Measurements from ENCODE around the gene P4HA1. TPM values are rescaled to one million over a fixed set of nuclear protein-coding genes. Genes with fewer than 3 reads are reported as not detected.

The P4HA1 gene
- total RNA-seq, 2 experiments from 2014 or later, result 11.6 to 36.2 TPM

- ChIA-PET CTCF (ENCODE audit: unreplicated experiment) (no interaction called here), POLR2A (interaction anchor here (0.5 to 2.2 kb wide), 5 partner anchors 10 to 42 kb away, joined by 3 to 11 read pairs (median 3); no protein-coding TSS in a partner anchor)
- no peak for DNase-seq (ENCODE audit: low spot score)
- no peak overlapping the region for H3K4me2 ChIP-seq (ENCODE audit: low read length)
- no peaks in the 10 kb centered on the region for H3K9me3 ChIP-seq (ENCODE audit: low read length)
- intact Hi-C loops (cut with micrococcal nuclease; ENCODE audit: unreplicated experiment), result no loop called here
- no peak overlapping the region for H2AFZ ChIP-seq (ENCODE audit: low read length)
- TF ChIP-seq EZH2phosphoT487 (IDR thresholded peaks at IDR 0.05; ENCODE audit: borderline replicate concordance, low read depth, low read length), result no peak
- no peak for TF ChIP-seq CTCF (conservative IDR thresholded peaks at IDR 0.05; ENCODE audit: low read length)
- no peaks in the 10 kb centered on the region for H4K20me1 ChIP-seq (ENCODE audit: insufficient read depth, low read length)
- peaks cover 11% of the 10 kb centered on the region for H3K36me3 ChIP-seq (ENCODE audit: insufficient read depth, low read length)
- BruUV-seq (replicated peaks), result no TSS peak
- H3K9me2 ChIP-seq (ENCODE audit: insufficient read depth, low read length), result no peaks in the 10 kb centered on the region
- H3K4me3 ChIP-seq (ENCODE audit: low read depth, low read length, poor library complexity, severe bottlenecking), result no peak overlapping the region
- no peaks in the 10 kb centered on the region for H3K4me1 ChIP-seq (ENCODE audit: insufficient read depth, low read length, poor library complexity, severe bottlenecking)
- no peak overlapping the region for H3K27ac ChIP-seq (ENCODE audit: low read depth, low read length, poor library complexity, severe bottlenecking)
- H3K79me2 ChIP-seq (ENCODE audit: insufficient read depth, low read depth, low read length), result peaks cover 36% of the 10 kb centered on the region; the same call in 1 of the 2 replicates
Measured at GRCh38 chr10:73083221-73083620, 13.4 kb downstream of the P4HA1 start.

DNA sequence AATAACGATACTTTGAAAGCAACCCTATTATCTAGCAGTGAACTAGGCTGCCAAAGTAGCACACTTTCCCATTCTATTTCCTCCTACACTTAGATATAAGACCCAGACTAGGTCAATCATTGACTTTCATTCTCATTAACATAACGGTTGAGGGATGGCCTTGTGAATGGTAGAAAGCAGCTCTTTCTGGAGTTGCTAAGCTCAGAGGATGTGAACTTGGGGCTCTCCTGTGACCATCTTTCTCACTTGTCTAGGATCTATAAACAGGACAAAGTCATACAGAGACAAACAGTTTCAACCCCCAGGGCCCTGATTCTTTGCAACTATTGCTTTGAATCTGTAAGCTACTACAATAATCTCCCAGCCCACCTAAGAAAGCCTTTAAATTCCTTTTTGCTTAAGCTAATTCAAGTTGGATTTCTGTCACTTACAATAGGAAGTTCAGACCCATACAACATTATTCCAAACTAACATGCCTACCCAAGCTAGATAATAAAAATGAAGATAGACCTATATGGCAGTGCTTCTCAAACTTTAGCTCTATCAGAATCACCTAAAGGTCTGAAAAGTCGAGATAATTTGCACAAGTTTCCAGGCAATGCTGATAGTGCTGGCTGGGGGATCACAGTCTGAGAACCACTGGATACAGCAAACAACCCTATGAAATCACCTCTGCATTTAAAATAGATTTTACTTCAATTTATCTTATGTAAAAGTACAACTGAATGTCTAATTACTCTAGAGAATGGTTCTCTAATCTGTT is 16.7 kb downstream of the P4HA1 start:
- DNase-seq (ENCODE audit: low spot score), result no peak
- no peaks in the 10 kb centered on the region for H3K9me3 ChIP-seq (ENCODE audit: low read length)
- no peak overlapping the region for H3K4me2 ChIP-seq (ENCODE audit: low read length)
- no peak overlapping the region for H2AFZ ChIP-seq (ENCODE audit: low read length)
- ChIA-PET CTCF (ENCODE audit: unreplicated experiment) (no interaction called here), POLR2A (interaction anchor here (0.6 to 1.5 kb wide), 2 partner anchors 12 to 96 kb away, joined by 3 to 5 read pairs; no protein-coding TSS in a partner anchor)
- no peak overlapping the region for H3K4me3 ChIP-seq (ENCODE audit: low read depth, low read length, poor library complexity, severe bottlenecking)
- peaks cover 11% of the 10 kb centered on the region for H3K36me3 ChIP-seq (ENCODE audit: insufficient read depth, low read length)
- no peaks in the 10 kb centered on the region for H3K9me2 ChIP-seq (ENCODE audit: insufficient read depth, low read length)
- no peak overlapping the region for H3K27ac ChIP-seq (ENCODE audit: low read depth, low read length, poor library complexity, severe bottlenecking)
- TF ChIP-seq CTCF (conservative IDR thresholded peaks at IDR 0.05; ENCODE audit: low read length) (no peak), EZH2phosphoT487 (IDR thresholded peaks at IDR 0.05; ENCODE audit: borderline replicate concordance, low read depth, low read length) (no peak)
- intact Hi-C loops (cut with micrococcal nuclease; ENCODE audit: unreplicated experiment), result no loop called here
- no peaks in the 10 kb centered on the region for H4K20me1 ChIP-seq (ENCODE audit: insufficient read depth, low read length)
- BruUV-seq (replicated peaks), result no TSS peak
- peaks cover 33% of the 10 kb centered on the region; the same call in 1 of the 2 replicates for H3K79me2 ChIP-seq (ENCODE audit: insufficient read depth, low read depth, low read length)
- peaks cover 10% of the 10 kb centered on the region for H3K4me1 ChIP-seq (ENCODE audit: insufficient read depth, low read length, poor library complexity, severe bottlenecking)

All from OCI-LY7 (cell line).